HepG2 (cell line): ENCODE measurements around the gene CNPY4. TPM values are rescaled to one million over a fixed set of nuclear protein-coding genes. Genes with fewer than 3 reads are reported as not detected.

Source experiments
- EED ChIP-seq: sonication (generic); formaldehyde crosslinking; IDR thresholded peaks from 2 replicates; pipeline ENCODE4 v1.5.0; 2020; ENCODE audit warnings: mild to moderate bottlenecking, missing genetic modification reagents
- ERF ChIP-seq: IDR thresholded peaks from 2 replicates; pipeline ENCODE4 v1.6.1; 2018; ENCODE audit warnings: missing biosample characterization, missing genetic modification reagents
- FUBP1 ChIP-seq: sonication (generic); formaldehyde crosslinking; IDR thresholded peaks from 2 replicates; pipeline ENCODE4 v1.5.1; 2020; ENCODE audit warnings: missing genetic modification reagents, mild to moderate bottlenecking, borderline replicate concordance
- HNF1B ChIP-seq: sonication (generic); formaldehyde crosslinking; IDR thresholded peaks from 2 replicates; pipeline ENCODE4 v1.5.1; 2020; ENCODE audit warnings: mild to moderate bottlenecking, moderate library complexity, missing genetic modification reagents
- LRRFIP1 ChIP-seq: sonication (generic); formaldehyde crosslinking; conservative IDR thresholded peaks from 2 replicates; pipeline ENCODE4 v1.4.0; 2020; ENCODE audit warnings: missing genetic modification reagents
- MAF1 ChIP-seq: sonication (generic); formaldehyde crosslinking; IDR thresholded peaks from 2 replicates; pipeline ENCODE4 v1.5.0; 2020; ENCODE audit warnings: missing genetic modification reagents, borderline replicate concordance
- RARG ChIP-seq: sonication (generic); formaldehyde crosslinking; IDR thresholded peaks from 2 replicates; pipeline ENCODE4 v1.4.0; 2020; ENCODE audit warnings: low read depth, mild to moderate bottlenecking, missing genetic modification reagents
- RELA ChIP-seq: sonication (generic); formaldehyde crosslinking; IDR thresholded peaks from 2 replicates; pipeline ENCODE4 v1.4.0; 2020; ENCODE audit warnings: missing genetic modification reagents
- SPEN ChIP-seq: sonication (generic); formaldehyde crosslinking; IDR thresholded peaks from 2 replicates; pipeline ENCODE4 v1.5.1; 2020; ENCODE audit warnings: low read depth, mild to moderate bottlenecking, missing genetic modification reagents
- TRAFD1 ChIP-seq: sonication (generic); formaldehyde crosslinking; IDR thresholded peaks from 2 replicates; pipeline ENCODE4 v1.5.1; 2020; ENCODE audit warnings: missing genetic modification reagents, mild to moderate bottlenecking, borderline replicate concordance
- ZFP36L2 ChIP-seq: sonication (generic); formaldehyde crosslinking; IDR thresholded peaks from 2 replicates; pipeline ENCODE4 v1.4.0; 2020; ENCODE audit warnings: missing genetic modification reagents
- ZNF280D ChIP-seq: sonication (generic); formaldehyde crosslinking; IDR thresholded peaks from 2 replicates; pipeline ENCODE4 v1.5.1; 2020; ENCODE audit warnings: mild to moderate bottlenecking, missing genetic modification reagents
- ZNF550 ChIP-seq: sonication (generic); formaldehyde crosslinking; IDR thresholded peaks from 2 replicates; pipeline ENCODE4 v1.4.0; 2020; ENCODE audit warnings: mild to moderate bottlenecking, missing genetic modification reagents, borderline replicate concordance
- ZNF576 ChIP-seq: sonication (generic); formaldehyde crosslinking; IDR thresholded peaks from 2 replicates; pipeline ENCODE4 v1.4.0; 2020; ENCODE audit warnings: mild to moderate bottlenecking, missing genetic modification reagents
- ZNF614 ChIP-seq: IDR thresholded peaks from 2 replicates; pipeline ENCODE4 v1.6.1; 2018; ENCODE audit warnings: missing biosample characterization, missing genetic modification reagents, inconsistent platforms, borderline replicate concordance
- ZNF7 ChIP-seq: IDR thresholded peaks from 2 replicates; pipeline ENCODE4 v1.6.1; 2016; ENCODE audit warnings: missing biosample characterization, missing genetic modification reagents
- polyA plus RNA-seq, 8 experiments: library from polyadenylated mRNA; depleted of rRNA in 3 of 8; stranded (reverse) in 7 of 8; unstranded in 1 of 8; fragments of >200 nt; fragmentation: Illumina TruSeq in 4 of 8; extraction: Trizol in 4 of 8; gene quantifications; 2 replicates each; pipeline versions ENCODE4 v1.2.1 to v1.2.3, GENCODE V29; 2011 to 2016; ENCODE audit warnings: low read depth in 4 of 8, missing spikeins in 1 of 8, mixed read lengths in 1 of 8; ENCODE audit not compliant: insufficient read depth in 1 of 8
- total RNA-seq, 5 experiments: library from RNA; depleted of rRNA; stranded (reverse); fragments of >200 nt; fragmentation: Illumina TruSeq; extraction: Trizol; gene quantifications; 2 replicates each; pipeline ENCODE4 v1.2.3, GENCODE V29; 2016; ENCODE audit warnings: low read depth in 1 of 5

The CNPY4 gene
- total and polyA plus RNA-seq, 2 of the 13 experiments (the other 11 are each of a cell fraction or from before 2014, with no cell fraction given) = 6.2 to 12.7 TPM

- no peak for TF ChIP-seq ZNF576
- TF ChIP-seq FUBP1 (CRISPR knock-in tag) = no peak
- TF ChIP-seq TRAFD1 = no peak
- no peak; the same call in 1 of the 2 replicates for TF ChIP-seq EED (CRISPR knock-in tag)
- TF ChIP-seq ZNF614 (CRISPR knock-in tag) = peak; percentile 18; the same call in 1 of the 2 replicates
- TF ChIP-seq RARG (CRISPR knock-in tag) = no peak
- no peak for TF ChIP-seq LRRFIP1 (CRISPR knock-in tag)
- no peak for TF ChIP-seq ZFP36L2 (CRISPR knock-in tag)
- TF ChIP-seq MAF1 (CRISPR knock-in tag) = no peak
- TF ChIP-seq ZNF550 = no peak
- peak; percentile 81 for TF ChIP-seq SPEN (CRISPR knock-in tag)
- TF ChIP-seq RELA (CRISPR knock-in tag) = no peak; the same call in 1 of the 2 replicates
- no peak for TF ChIP-seq ZNF280D (CRISPR knock-in tag)
- no peak for TF ChIP-seq ZNF7
- no peak; the same call in 1 of the 2 replicates for TF ChIP-seq ERF (CRISPR knock-in tag)
- TF ChIP-seq HNF1B (CRISPR knock-in tag) = no peak
Measured at GRCh38 chr7:100101016-100101862, 18.2 kb upstream of the CNPY4 start, which contains the start of the genes AP4M1 and MCM7 (continued).
